ENCODE measurements around the gene PDK1.

Gene PDK1

DNA sequence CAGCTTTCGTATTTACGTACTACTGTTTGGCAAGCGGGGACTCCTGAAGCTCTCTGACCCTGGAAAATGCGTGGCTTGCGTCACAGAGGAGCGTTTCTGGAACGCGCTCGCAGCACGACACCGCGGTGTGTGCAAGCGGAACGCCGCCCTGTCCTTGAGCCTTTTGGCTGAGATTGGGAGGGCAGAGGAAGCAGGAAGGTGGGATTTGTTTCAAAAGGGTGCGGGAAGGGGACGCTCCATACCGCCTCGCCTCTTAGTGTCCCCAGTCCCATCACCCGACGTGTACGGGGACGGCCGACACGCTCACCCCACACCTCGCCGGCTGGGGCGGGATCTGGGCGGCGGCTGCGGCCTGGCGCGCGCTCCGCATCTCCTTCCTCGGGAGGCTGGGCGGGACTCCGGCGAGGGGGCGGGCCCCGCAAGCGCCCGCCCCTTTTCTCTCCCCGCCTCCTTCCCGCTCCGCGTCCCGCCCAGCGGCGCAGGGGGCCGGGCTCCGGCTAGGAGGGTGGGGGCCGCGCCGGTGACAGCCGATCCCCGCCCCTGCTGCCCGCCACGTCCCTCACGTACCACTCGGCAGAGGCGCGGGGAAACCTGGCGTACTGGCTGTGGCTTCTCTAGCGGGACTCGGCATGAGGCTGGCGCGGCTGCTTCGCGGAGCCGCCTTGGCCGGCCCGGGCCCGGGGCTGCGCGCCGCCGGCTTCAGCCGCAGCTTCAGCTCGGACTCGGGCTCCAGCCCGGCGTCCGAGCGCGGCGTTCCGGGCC lies at the start of gene PDK1:
Gene PDK1 (plus strand): TSS at position 569 of the 762 bp plus-strand sequence. CDS start 61 bp downstream, at position 630.
- H3K4me3 ChIP-seq (ENCODE audit: low read depth, low read length) = peak within 1 kb of the TSS; percentile 81
- peaks cover 14% of the 10 kb centered on the region for H3K36me3 ChIP-seq
- H3K27me3 ChIP-seq (ENCODE audit: insufficient read depth, low read depth, severe bottlenecking) = no peaks in the 10 kb centered on the region
- peak within 1 kb of the TSS; percentile 85 for H3K27ac ChIP-seq
- peak; percentile 87 for DNase-seq
- no peaks in the 10 kb centered on the region for H3K9me3 ChIP-seq (ENCODE audit: severe bottlenecking)
- TF ChIP-seq, protein P1, sequence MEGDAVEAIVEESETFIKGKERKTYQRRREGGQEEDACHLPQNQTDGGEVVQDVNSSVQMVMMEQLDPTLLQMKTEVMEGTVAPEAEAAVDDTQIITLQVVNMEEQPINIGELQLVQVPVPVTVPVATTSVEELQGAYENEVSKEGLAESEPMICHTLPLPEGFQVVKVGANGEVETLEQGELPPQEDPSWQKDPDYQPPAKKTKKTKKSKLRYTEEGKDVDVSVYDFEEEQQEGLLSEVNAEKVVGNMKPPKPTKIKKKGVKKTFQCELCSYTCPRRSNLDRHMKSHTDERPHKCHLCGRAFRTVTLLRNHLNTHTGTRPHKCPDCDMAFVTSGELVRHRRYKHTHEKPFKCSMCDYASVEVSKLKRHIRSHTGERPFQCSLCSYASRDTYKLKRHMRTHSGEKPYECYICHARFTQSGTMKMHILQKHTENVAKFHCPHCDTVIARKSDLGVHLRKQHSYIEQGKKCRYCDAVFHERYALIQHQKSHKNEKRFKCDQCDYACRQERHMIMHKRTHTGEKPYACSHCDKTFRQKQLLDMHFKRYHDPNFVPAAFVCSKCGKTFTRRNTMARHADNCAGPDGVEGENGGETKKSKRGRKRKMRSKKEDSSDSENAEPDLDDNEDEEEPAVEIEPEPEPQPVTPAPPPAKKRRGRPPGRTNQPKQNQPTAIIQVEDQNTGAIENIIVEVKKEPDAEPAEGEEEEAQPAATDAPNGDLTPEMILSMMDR (IDR thresholded peaks at IDR 0.05; ENCODE audit: low read depth, low read length) = no peak

DNA sequence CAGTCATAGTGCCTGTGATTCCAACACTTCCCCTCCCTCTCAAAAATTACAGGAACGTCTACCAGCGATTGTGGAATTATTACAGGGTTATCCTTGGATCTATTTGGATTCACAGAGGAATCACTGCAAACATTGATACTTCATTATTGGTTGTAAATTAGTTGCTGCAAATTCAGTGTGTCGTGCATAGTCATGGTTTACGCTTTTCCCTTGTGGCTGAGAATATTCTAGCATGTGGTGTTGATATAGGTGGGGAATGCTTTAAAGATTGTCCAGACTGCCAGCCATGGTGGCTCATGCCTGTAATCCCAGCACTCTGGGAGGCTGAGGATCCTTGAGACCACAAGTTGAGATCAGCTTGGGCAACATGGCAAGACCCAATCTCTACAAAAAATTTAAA lies 48.7 kb upstream of the PDK1 start:
- TF ChIP-seq, protein P1 (IDR thresholded peaks at IDR 0.05; ENCODE audit: low read depth, low read length) = no peak
- H3K9me3 ChIP-seq (ENCODE audit: severe bottlenecking) = no peaks in the 10 kb centered on the region
- H3K27ac ChIP-seq = no peak overlapping the region
- H3K4me3 ChIP-seq (ENCODE audit: low read depth, low read length) = no peak overlapping the region
- no peak for DNase-seq
- no peaks in the 10 kb centered on the region for H3K27me3 ChIP-seq (ENCODE audit: insufficient read depth, low read depth, severe bottlenecking)
- H3K36me3 ChIP-seq = no peaks in the 10 kb centered on the region

DNA sequence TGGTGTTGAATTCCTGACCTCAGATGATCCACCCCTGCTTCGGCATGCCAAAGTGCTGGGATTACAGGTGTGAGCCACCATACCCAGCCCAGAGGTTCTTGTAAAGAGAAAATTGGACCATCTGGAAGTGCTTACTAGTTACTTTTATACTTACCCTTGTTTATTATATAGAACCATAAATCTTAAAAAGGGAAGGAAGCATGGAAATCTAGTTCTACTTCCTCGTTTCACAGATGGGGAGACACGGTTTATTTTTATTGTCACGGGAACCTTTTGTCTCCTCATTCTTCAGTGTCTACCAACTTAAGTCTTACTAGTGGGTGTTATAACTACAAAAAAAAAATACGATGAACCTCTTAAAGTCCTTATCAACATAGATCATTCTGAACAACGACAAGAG lies 45.8 kb upstream of the PDK1 start:
- no peak overlapping the region for H3K4me3 ChIP-seq (ENCODE audit: low read depth, low read length)
- TF ChIP-seq, protein P1 (IDR thresholded peaks at IDR 0.05; ENCODE audit: low read depth, low read length) = no peak
- H3K36me3 ChIP-seq = no peaks in the 10 kb centered on the region
- H3K27ac ChIP-seq = no peak overlapping the region
- no peaks in the 10 kb centered on the region for H3K27me3 ChIP-seq (ENCODE audit: insufficient read depth, low read depth, severe bottlenecking)
- no peak for DNase-seq
- H3K9me3 ChIP-seq (ENCODE audit: severe bottlenecking) = no peaks in the 10 kb centered on the region

DNA sequence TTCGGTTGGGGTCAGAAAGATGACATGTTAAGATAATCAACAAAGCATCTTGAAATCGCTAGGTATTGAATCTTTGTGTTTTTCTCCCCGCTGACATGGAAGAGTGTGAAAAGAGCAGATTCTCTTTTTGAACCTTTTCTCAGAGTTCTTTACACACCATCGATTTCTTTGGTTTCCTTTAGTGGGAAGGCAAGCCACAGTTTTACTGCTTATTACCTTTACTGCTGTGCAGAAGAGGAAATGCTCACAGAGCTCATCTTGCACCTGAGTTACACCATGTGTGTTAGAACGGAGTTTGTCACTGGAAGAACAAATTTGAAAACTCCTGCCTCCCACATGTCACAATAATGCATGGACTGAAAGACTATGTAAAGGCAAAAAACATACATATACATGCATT lies 45.3 kb upstream of the PDK1 start:
- Histone ChIP-seq H3K36me3 (no peaks in the 10 kb centered on the region), H3K4me3 (ENCODE audit: low read depth, low read length) (no peak overlapping the region), H3K27ac (no peak overlapping the region), H3K27me3 (ENCODE audit: insufficient read depth, low read depth, severe bottlenecking) (no peaks in the 10 kb centered on the region), H3K9me3 (ENCODE audit: severe bottlenecking) (no peaks in the 10 kb centered on the region)
- TF ChIP-seq, protein P1 (IDR thresholded peaks at IDR 0.05; ENCODE audit: low read depth, low read length) = no peak
- DNase-seq = no peak

DNA sequence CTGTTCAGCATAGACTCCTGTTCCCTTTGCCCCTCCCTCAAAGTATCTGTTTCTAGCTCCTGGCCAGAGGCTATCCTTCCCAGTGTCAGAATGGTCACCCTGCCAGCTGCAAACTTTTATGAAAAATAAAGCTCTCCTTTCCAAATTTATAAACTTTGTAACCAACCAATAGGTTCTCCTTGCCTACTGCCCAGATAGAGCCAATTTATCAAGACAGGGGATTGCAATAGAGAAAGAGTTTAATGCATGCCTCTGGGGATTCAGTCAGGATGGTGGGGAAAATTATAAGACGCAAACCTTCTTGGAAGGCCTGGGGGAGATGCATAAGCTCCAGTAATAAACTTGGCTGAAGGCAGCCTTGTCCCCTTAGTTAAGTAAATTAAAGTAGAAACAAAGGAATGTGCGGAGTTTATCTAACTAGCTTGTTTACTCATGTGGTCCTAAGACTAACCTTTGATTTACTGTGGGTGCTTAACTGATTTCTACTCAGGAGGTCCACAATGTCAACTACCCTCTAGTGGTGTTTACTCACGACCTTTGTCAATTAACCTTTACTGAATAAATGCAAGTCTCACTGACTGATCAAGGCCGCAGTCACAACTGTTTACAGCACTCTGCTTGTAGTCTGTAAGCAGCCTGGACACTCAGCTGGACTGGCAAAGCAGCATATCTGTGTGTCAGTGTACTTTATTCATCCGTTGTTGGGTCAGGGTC lies 42.9 kb upstream of the PDK1 start:
- Histone ChIP-seq H3K4me3 (ENCODE audit: low read depth, low read length) (no peak overlapping the region), H3K9me3 (ENCODE audit: severe bottlenecking) (no peaks in the 10 kb centered on the region), H3K27me3 (ENCODE audit: insufficient read depth, low read depth, severe bottlenecking) (no peaks in the 10 kb centered on the region), H3K27ac (no peak overlapping the region), H3K36me3 (no peaks in the 10 kb centered on the region)
- TF ChIP-seq, protein P1 (IDR thresholded peaks at IDR 0.05; ENCODE audit: low read depth, low read length) = no peak
- no peak for DNase-seq
